NCI-H2196 (cell line): Measurements from ENCODE around the gene ERI3.
A peak's percentile ranks its signal among the peaks of the same experiment; 100 is the strongest.

Experiments used
- DNase-seq: peaks from one replicate; lab custom pipeline; 2025; ENCODE audit not compliant: unreplicated experiment; lab: John Stamatoyannopoulos, UW

Gene ERI3

DNA sequence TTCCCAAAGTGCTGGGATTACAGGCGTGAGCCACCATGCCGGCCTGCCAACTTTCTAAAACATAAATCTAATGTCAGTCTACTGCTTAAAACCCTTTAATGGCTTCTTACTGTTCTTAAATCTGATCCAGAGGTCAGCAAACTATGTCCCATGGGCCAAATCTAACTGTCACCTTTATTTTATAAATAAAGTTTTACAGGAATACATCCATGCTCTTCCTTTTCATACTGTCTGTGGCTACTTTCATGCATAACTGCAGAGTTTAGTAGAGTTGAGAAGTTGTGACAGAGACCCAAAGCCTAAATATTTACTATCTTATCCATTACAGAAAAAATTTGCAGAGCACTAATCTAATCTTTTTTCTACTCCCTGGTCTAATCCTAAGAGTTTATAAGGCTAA is 3.8 kb downstream of the ERI3 start:
- no peak for DNase-seq

DNA sequence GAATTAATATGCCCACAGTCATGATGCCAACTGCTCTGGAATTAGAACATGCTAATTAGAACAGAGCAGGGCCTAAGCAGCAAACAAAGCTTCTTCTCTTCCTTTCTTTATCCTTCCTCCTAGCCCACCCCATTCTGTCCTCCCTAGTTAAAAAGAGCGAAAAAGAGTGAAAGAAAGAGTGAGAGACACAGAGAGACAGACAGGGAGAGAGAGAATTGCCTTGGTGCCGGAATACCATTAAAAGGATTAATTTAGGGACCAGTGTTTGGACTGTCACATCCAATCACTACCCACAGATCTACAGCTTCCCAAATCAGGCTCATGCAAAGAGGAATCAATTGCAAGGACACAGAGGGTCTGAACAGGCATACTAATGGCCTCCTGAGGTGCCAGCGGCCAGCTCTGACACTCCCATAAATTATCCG is 7.0 kb downstream of the ERI3 start:
- no peak for DNase-seq

DNA sequence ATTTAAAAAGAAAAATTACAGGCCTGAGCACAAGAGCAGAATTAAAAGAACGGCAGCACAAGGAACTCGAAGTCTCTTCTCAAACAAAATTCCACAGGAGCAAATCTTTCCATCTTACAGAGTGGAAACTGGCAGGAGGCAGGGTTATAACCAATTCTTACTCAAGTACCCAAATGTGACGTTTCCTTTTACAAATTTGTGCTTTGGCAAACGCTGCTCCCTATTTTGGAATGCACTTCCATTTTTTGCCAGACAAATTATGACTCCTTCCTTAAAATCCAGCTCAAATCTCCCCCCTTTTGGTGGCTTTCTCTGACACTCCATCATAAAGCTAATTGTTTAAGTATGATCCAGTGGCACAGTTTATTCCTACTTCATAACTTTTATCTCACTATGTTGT is 7.8 kb downstream of the ERI3 start:
- DNase-seq = no peak

DNA sequence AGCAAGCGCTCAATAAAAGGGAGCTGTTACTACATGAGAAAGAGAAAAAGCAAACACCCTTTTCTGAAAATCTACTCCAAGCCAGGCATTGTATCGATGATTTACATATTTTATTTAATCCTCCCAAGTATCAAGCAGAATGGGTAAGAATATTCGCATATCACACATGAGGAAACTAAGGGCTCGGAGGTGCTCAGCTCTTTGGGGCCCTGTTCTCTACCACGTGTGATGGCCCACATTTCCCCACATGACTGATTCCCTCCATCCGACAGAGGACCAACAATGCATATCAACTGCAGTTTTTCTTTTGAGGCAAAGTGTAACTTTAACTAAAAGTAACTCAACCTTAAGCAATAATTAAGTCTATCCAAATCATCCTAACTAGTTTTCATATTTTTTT is 8.2 kb downstream of the ERI3 start:
- no peak for DNase-seq

DNA sequence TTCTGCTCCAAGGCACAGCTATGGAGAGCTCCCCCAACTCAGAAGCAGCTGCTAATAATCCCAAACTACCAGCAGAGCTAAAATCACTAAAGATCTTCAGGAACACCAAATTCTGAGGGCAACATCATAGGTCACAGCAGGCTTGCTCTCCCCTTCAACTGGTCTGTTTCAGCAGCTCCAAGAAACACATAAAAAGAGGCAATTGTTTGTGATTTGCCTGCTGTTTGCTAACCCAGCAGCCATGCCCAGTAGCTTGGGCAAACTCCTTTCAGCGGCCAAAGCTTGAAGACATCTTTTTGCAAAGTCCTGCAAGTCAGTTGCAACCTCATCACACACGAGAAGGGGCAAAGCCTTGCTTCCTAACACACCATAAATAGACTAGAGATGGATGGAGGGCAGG is 8.9 kb downstream of the ERI3 start:
- DNase-seq = no peak

DNA sequence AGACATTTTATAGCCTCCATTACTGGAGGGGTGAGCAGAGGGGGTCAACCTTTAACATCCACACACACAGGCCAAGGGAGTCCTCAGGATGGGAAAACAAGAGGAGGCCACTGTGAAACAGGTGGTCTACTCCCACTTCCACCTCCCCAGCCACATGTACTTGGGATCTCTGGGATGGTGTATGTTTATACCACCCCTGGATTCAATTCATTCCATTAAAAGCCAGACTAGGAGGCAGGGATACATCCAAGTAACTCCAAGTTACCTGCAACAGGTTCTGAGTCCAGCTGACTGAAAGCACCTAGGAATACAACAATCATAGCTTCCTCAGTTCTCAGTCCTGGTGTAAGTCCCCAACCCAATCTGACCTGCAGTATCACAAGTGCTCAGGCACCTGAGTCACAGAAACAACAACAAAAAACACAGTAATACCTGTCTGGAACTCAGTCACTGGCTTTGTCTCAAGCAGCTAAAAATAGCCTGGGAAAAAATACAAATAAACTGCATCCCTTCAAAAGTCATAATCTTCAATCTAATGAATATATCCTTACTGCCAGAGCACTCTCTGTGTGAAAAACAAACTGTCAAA is 9.8 kb downstream of the ERI3 start:
- no peak for DNase-seq

DNA sequence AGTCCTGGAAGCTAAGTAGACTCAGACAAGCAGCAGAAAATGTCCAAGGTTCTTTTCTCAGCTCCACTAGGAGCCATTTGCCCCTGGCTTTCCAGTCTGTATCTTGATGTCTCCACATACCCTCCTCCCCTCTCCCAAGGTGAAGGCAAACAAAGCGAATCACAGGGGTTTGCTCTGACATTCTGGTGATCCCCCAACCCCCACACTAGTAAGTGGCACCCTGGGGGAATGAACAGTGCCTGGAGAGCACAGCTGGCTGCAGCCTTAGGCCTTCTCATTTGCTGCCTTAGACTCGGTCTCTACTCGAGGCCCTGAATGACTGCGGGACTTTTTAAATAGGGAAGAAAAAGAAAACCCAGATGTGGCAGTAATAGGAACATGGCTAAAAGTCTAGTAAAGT is 15.3 kb downstream of the ERI3 start:
- DNase-seq = no peak

DNA sequence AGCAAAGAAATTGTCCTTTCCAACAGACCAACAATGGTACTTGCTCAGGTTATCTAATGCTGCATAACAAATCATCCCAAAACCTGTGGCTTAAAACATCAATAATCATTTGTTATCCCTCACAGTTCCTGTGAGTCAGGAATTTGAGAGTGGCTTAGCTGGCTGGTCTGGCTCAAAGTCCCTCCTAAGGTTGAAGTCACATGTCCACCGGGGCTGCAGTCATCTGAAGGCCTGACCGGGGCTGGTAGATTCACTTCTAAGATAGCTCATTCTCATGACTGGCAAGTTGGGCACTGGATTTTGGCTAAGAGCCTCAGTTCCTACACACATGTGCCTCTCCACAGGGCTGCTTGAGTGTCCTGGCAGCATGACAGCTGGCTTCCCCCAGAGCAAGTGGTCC is 16.9 kb downstream of the ERI3 start:
- DNase-seq = no peak

DNA sequence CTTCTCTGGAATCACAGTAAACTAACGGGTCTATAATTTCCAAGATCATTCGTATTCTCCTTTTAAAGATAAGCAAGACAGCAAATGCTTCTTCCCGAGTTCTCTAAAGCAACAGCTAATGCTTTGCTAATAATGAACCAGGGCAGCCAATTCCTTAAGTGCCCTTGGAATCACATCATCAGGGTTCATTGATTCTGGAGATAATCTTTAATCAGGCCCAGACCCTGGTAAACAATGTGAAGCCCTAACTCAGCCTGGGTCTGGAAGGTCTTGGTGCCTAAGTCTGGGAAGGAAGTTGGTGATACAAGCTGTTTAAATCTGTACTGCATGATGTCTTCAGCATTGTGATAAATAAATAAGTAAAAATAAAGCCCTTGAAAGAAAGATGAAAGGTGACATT is 18.4 kb downstream of the ERI3 start:
- DNase-seq = no peak

DNA sequence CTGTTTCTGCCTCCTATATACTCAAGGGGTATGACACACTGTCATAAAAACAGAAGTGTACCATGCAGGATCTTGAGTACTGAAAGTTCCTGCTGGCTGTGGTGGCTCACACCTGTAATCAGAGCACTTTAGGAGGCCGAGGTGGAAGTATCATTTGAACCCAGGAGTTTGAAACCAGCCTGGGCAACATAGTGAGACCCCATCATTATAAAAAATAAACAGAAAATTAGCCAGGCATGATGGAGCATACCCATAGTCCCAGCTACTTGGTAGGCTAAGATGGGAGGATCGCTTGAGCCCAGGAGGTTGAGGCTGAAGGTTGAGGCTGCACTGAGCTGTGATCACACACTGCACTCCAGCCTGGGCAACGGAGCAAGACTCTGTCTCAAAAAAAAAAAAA is 20.1 kb downstream of the ERI3 start:
- DNase-seq = no peak

DNA sequence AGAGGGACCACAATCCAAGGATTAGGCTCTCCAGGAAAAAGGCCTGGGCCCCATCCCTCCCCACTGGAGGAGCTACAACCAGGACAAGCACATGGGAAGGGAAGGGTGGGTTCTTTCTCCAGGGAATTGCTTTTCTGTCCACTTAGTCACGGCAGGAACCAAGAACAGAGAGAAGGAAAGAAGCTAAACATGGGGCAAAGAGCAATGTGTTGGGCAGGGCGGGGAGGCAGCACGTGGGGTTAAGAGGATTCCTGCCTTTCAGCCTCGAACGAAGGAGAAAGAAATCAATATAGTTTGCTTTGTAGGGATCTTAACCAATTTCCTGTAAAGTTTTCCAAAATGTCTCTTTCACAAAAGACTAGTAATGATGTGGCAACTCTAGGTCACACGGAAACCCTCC is 21.7 kb downstream of the ERI3 start:
- no peak for DNase-seq

DNA sequence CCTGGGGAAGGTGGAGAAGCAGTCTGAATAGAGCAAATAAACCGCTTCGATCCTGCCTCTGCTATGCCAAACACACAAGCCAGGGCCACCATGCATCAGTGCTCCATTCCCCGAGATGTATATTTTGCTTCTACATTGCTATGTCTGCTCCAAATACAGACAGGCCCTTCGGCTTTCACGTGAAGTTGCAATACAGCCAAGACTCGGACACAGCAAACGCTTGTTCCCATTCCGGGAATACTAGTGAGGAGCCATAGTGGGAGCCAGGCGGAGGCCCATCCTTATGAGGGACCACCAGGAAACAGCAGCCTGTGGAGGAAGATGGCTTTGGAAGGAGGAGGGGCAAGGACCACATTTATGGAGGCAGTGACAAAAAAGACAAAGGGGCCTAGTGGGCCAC is 22.6 kb downstream of the ERI3 start:
- DNase-seq = no peak

DNA sequence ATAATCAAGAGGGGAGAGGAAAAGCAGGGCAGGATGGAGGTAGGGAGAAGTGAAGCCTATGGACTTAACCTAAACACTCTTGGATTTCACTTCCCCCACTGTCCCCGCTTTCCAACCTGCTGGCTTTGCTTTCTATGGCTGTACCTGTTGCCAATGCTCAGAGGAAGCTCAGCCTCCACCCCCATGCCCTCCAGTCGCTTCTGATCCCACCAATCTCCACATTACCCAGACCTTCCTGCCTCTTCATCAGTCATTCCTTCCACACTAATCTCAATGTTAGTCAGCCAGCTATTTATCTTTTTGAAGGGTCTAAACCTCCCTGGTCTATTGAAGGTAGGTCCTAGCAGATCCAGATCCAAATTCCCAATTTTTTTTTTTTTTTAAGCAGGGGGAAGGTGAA is 24.1 kb downstream of the ERI3 start:
- DNase-seq = no peak

DNA sequence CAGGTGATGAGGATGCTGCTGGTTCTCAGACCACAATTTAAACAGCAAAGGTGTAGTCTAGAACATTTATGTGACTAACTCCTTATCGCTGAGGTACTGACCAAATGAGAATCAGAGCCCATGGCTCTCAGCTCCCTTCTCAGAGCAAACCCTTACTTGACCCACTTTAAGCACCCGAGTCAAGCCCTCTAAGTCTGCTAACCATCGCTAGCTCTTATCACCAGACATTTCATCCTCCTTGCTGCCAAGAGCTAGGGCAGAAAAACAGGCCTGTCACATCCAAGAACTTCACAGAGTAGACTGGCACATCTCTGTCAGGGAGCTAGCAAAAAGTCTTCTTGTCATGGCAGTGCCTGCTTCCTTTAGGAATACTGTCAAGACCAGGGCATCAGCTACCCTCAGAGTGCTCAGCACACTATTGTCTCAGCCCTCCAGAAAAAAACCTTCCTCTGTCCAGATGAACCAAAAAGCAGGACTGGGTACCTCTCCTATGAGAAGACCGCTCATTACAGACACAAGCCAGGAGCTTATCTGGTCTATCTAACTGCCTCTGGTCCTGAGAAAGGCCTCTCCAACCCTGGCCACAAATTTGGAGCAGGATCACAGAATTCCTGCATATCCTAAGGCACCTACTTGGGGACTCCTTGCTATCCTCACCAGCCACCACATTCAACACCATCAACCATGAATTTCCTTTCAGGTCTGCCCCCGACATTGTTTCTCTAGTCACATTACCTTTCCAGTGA is 26.2 kb downstream of the ERI3 start:
- DNase-seq = no peak

DNA sequence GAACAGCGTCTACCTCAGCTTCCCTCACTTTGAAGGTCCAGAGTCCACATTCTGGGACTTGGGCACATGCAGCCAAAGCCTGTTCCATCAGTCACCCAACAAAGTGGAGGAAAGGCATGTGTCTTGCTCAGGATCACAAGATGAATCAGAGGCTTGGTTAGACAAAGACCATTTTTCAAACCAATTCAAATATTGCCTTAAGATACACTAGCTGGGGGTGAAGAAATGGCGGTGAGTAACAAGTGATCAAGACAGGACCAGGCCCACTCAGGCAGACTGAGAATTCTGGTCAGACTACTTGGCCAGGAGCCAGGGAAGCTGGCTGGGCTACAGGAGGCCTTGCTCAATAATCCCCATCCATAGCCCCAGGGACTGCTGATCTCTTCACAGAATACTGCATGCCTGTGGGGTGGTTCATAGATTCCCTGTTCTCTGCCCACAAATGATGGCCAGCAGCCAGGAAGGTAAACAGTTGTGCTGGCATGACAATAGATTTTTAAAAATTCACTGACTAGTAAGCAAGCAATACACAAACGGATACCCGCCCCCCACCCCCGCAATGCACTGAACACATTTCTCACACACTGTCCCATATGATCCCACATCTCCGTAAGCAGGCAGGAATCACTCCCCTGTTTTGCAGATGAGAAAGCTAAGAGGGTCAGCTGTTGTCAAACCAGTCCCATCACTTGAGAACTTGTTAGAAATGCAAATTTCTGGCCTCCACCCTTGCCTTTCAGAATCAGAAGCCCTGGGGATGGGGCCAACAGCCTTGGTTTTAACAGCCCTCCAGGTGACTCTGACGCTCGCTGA is 27.2 kb downstream of the ERI3 start:
- DNase-seq = peak; percentile 92

DNA sequence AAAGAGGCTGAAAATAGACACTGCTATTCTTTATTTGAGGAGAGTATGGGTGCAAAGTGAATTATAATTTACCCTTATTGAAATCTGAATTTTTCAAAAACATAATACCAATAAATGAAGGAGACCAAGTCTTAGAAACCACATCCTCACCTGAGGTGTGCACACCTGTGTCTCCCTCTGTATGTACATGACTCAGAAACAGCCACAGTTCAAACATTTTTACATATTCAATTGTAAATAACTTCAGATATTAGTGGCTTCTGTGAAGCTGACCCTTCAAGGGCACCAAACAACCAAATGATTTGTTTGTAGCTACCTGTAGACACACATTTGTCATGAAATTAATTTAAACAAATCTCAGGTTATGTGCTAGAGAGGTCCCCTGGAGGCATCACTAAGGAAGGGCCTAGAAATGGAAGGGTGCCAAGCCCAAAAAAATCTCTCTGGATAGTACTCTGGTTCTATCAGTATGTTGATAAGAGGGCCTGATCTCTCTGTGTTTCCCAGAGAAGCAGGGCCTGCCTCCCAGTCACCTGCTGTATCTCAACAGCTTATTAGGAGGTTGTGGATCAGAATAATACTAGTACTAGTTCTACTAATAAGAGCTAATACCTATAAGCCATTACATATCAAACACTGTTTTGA is 28.1 kb downstream of the ERI3 start:
- DNase-seq = no peak

DNA sequence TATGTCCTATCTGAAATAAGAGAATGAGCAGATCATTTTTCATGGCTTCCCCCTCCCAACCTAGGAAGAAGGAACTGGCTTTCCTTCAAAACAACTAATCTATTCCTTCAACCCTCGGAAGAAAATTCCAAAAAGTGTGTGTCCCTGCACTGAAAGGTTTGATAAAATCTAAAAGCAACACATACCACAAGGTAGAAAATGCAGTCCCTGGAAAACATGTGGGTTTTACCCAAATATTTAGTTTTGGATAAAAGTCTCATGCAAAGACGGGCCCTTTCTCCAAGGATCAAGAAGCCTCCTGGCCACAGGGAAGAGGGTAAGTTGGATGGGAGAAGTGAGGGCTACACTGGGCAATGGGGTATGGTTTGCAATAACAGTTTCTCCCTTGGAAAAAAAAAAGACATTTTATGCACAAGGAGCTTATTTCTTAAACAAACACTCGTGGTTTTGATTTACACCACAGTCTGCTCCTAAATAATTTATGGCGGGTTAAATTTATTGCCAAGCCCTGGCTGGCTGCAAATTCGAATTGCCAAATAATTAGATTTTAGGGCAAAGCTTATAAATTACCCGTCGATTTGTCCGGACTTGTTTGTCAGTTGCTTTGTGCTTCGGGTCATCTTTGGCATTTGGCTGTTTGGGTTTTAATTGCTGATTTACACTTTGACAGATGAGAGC is 28.9 kb downstream of the ERI3 start:
- no peak for DNase-seq

DNA sequence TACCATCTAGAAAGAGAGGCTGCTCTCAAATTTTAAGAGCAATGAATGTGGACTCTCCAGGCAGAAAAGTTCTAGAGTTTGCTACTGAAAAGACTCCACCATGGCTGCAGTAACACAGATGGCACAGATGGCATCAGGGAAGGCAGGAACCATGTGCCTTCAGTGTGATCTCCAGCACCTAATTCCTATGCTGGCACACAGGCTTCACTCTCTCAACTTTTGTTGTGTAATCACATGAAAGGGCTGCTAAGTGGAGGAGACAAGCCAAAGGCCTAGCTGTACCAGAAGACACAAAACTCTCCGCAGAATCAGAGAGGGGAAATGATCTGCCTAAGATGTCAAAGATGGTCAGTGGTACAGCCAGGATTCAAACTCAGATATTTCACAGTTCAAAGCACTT is 31.1 kb downstream of the ERI3 start:
- DNase-seq = no peak

DNA sequence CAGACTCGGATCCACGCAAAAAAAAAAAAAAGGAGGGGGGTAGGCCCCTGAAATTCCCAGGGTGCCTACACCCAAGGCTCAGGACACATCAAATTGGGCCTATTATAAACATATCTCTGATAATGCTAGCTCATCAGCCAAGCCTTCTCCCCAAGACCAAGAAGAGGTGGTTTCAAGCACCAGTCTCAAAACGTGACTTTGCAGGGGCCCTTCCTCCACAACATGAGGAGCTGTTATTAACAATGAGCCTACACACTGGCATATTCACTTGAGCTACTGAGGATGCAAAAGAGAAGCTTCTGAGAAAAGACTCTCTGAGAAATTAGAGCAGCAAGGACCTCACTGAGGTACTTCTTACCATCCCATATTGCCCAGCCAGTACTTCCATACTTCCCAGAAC is 32.7 kb downstream of the ERI3 start:
- DNase-seq = no peak

DNA sequence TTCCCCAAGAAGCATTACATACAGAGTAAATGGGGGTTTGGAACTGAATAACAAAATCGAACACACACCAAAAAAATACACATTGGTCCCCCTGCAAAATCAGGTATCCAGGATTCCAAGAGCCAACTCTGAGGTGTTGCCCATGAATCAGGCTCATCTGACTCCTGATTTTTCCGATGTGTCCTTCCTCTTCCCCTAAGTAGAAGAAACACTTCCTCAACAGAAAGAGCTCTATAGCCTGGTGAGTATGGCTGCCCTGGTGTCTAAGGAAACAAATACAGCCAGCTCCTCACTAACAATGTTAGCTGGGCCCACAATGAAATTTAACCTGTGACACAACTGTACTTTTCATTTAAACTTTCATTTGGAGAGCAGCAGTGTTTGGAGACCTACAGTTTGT is 33.6 kb downstream of the ERI3 start:
- no peak for DNase-seq
